ENCODE data around the gene CAV1. TPM values are rescaled to one million over a fixed set of nuclear protein-coding genes. Genes with fewer than 3 reads are reported as not detected.

CAV1 gene
- polyA plus RNA-seq, 1 donor from 2014 or later: not detected

GRCh38 chr7:116534790-116535189 lies 10.0 kb downstream of the CAV1 start:
- H3K36me3 ChIP-seq (ENCODE audit: insufficient read depth, low read length): no peaks in the 10 kb centered on the region
- H3K79me2 ChIP-seq (replicated peaks; ENCODE audit: insufficient read depth, low read length): no peaks in the 10 kb centered on the region
- no peaks in the 10 kb centered on the region for H4K20me1 ChIP-seq (ENCODE audit: insufficient read depth)
- no peak overlapping the region for H3K4me2 ChIP-seq (ENCODE audit: low read length)
- no peak overlapping the region for H3K9ac ChIP-seq (ENCODE audit: low read length)
- no peak overlapping the region for H3K4me3 ChIP-seq (ENCODE audit: low read length)
- H3K9me3 ChIP-seq (ENCODE audit: low read length): no peaks in the 10 kb centered on the region
- H2AFZ ChIP-seq (ENCODE audit: low read depth, low read length): no peak overlapping the region
- H3K27me3 ChIP-seq (ENCODE audit: insufficient read depth, low read depth, low read length): no peaks in the 10 kb centered on the region
- H3K27ac ChIP-seq (ENCODE audit: low read length): no peak overlapping the region
- no peaks in the 10 kb centered on the region for H3K9me2 ChIP-seq (ENCODE audit: insufficient read depth, low read length)
- TF ChIP-seq REST (IDR thresholded peaks at IDR 0.05; ENCODE audit: borderline replicate concordance) (no peak), RAD21 (conservative IDR thresholded peaks at IDR 0.05) (no peak), EZH2 (IDR thresholded peaks at IDR 0.05; ENCODE audit: borderline replicate concordance, insufficient read depth, low read length, poor library complexity, severe bottlenecking) (no peak), MXI1 (conservative IDR thresholded peaks at IDR 0.05; ENCODE audit: poor library complexity, severe bottlenecking) (no peak), EP300 (conservative IDR thresholded peaks at IDR 0.05; ENCODE audit: poor library complexity, severe bottlenecking) (no peak), POLR2AphosphoS5 (IDR thresholded peaks at IDR 0.05) (no peak), TAF1 (IDR thresholded peaks at IDR 0.05; ENCODE audit: low read depth) (no peak), CTCF (IDR thresholded peaks at IDR 0.05; ENCODE audit: poor library complexity, severe bottlenecking) (no peak), SMC3 (conservative IDR thresholded peaks at IDR 0.05; ENCODE audit: poor library complexity) (no peak)
- no peaks in the 10 kb centered on the region for H3F3A ChIP-seq (ENCODE audit: insufficient read depth, low read length, poor library complexity, severe bottlenecking)

- no peaks in the 10 kb centered on the region for H3K36me3 ChIP-seq (ENCODE audit: insufficient read depth, low read length)
- H3K27ac ChIP-seq (ENCODE audit: low read length): no peak overlapping the region
- no peak overlapping the region for H2AFZ ChIP-seq (ENCODE audit: low read depth, low read length)
- no peak overlapping the region for H3K4me2 ChIP-seq (ENCODE audit: low read length)
- H3K9ac ChIP-seq (ENCODE audit: low read length): no peak overlapping the region
- H4K20me1 ChIP-seq (ENCODE audit: insufficient read depth): no peaks in the 10 kb centered on the region
- no peaks in the 10 kb centered on the region for H3K9me2 ChIP-seq (ENCODE audit: insufficient read depth, low read length)
- no peaks in the 10 kb centered on the region for H3K79me2 ChIP-seq (replicated peaks; ENCODE audit: insufficient read depth, low read length)
- H3F3A ChIP-seq (ENCODE audit: insufficient read depth, low read length, poor library complexity, severe bottlenecking): no peaks in the 10 kb centered on the region
- no peak overlapping the region for H3K4me3 ChIP-seq (ENCODE audit: low read length)
- H3K27me3 ChIP-seq (ENCODE audit: insufficient read depth, low read depth, low read length): no peaks in the 10 kb centered on the region
- TF ChIP-seq SMC3 (conservative IDR thresholded peaks at IDR 0.05; ENCODE audit: poor library complexity): no peak
- no peak for TF ChIP-seq EZH2 (IDR thresholded peaks at IDR 0.05; ENCODE audit: borderline replicate concordance, insufficient read depth, low read length, poor library complexity, severe bottlenecking)
- TF ChIP-seq POLR2AphosphoS5 (IDR thresholded peaks at IDR 0.05): no peak
- TF ChIP-seq REST (IDR thresholded peaks at IDR 0.05; ENCODE audit: borderline replicate concordance): no peak
- TF ChIP-seq MXI1 (conservative IDR thresholded peaks at IDR 0.05; ENCODE audit: poor library complexity, severe bottlenecking): no peak
- no peak for TF ChIP-seq TAF1 (IDR thresholded peaks at IDR 0.05; ENCODE audit: low read depth)
- no peak for TF ChIP-seq EP300 (conservative IDR thresholded peaks at IDR 0.05; ENCODE audit: poor library complexity, severe bottlenecking)
- no peak for TF ChIP-seq RAD21 (conservative IDR thresholded peaks at IDR 0.05)
- TF ChIP-seq CTCF (IDR thresholded peaks at IDR 0.05; ENCODE audit: poor library complexity, severe bottlenecking): no peak
- H3K9me3 ChIP-seq (ENCODE audit: low read length): no peaks in the 10 kb centered on the region
Measured at GRCh38 chr7:116535416-116535815, 10.6 kb downstream of the CAV1 start.
